Neutrophil (primary cell): ENCODE results near the gene ELMOD1.

Experiments
- H3K27ac ChIP-seq: fragments of 200-600 bp; sonication (generic); 2 replicates; pipeline ENCODE4 v1.5.1; 2016; ENCODE audit warnings: mild to moderate bottlenecking, moderate library complexity
- H3K27me3 ChIP-seq: fragments of 200-600 bp; sonication (generic); 2 replicates; pipeline ENCODE4 v1.6.0; 2016; ENCODE audit warnings: mild to moderate bottlenecking
- H3K36me3 ChIP-seq: fragments of 200-600 bp; sonication (generic); 2 replicates; pipeline ENCODE4 v1.5.1; 2017
- H3K4me1 ChIP-seq, 2 experiments: fragments of 200-600 bp in 1 of 2; sonication (generic) in 1 of 2; 1 replicate in 1 of 2; 2 replicates in 1 of 2; pipeline versions ENCODE4 v1.5.1 to v1.6.1; 2013 to 2016; ENCODE audit warnings: low read depth in 1 of 2, low read length in 1 of 2, mild to moderate bottlenecking in 1 of 2, moderate library complexity in 1 of 2; ENCODE audit not compliant: control insufficient read depth in 1 of 2, insufficient read depth in 1 of 2
- H3K4me3 ChIP-seq, 2 experiments: fragments of 200-600 bp in 1 of 2; sonication (generic) in 1 of 2; 1 replicate in 1 of 2; 2 replicates in 1 of 2; pipeline ENCODE4 v1.5.1; 2013 to 2016; ENCODE audit warnings: low read depth in 1 of 2, low read length in 1 of 2, mild to moderate bottlenecking in 1 of 2, moderate library complexity in 1 of 2
- H3K9me3 ChIP-seq: fragments of 200-600 bp; sonication (generic); 2 replicates; pipeline ENCODE4 v1.5.1; 2016
- CTCF ChIP-seq: fragments of 200-600 bp; sonication (generic); IDR thresholded peaks from 2 replicates; pipeline ENCODE4 v1.5.1; 2016; ENCODE audit warnings: antibody characterized with exemption

The ELMOD1 gene

GRCh38 chr11:107710301-107710700, 119.4 kb downstream of the ELMOD1 start:
- H3K4me1 ChIP-seq = no peaks in the 10 kb centered on the region

GRCh38 chr11:107711861-107712755, 121.2 kb downstream of the ELMOD1 start, which contains the start of gene SLN:
TSS of gene SLN (minus strand) at chr11:107712056.
- Histone ChIP-seq H3K27ac (no peak within 1 kb of the TSS), H3K27me3 (peaks cover 41% of the 10 kb centered on the region), H3K36me3 (no peaks in the 10 kb centered on the region), H3K4me1 (no peaks in the 10 kb centered on the region), H3K4me3 (no peak within 1 kb of the TSS), H3K9me3 (no peaks in the 10 kb centered on the region)
- no peak for TF ChIP-seq CTCF

More at GRCh38 chr11:107710301-107710700, 119.4 kb downstream of the ELMOD1 start:
- peaks cover 41% of the 10 kb centered on the region for H3K27me3 ChIP-seq
- H3K4me3 ChIP-seq = no peak overlapping the region
- no peak for TF ChIP-seq CTCF
- H3K9me3 ChIP-seq = no peaks in the 10 kb centered on the region
- H3K27ac ChIP-seq = no peak overlapping the region
- H3K36me3 ChIP-seq = no peaks in the 10 kb centered on the region

- Histone ChIP-seq H3K27me3 (peaks cover 34% of the 10 kb centered on the region), H3K27ac (no peak overlapping the region), H3K36me3 (no peaks in the 10 kb centered on the region), H3K9me3 (no peaks in the 10 kb centered on the region), H3K4me1 (no peaks in the 10 kb centered on the region), H3K4me3 (no peak overlapping the region)
- TF ChIP-seq CTCF = no peak
Measured at GRCh38 chr11:107713009-107713408, 122.1 kb downstream of the ELMOD1 start.
